H54 (cell line): Measurements from ENCODE around the gene TBXT.
"Not testable (repeated sequence)": the region's sequence is repeated elsewhere in the genome, so short reads cannot be mapped to it uniquely, and the experiment has no call there.

ENCODE experiments used
- DNase-seq: peaks from one replicate; pipeline ENCODE4 v3.0.0; 2011; ENCODE audit warnings: low spot score, mixed read lengths; ENCODE audit not compliant: insufficient read length
- FAIRE-seq: peaks from 3 replicates; lab custom pipeline; 2011; peaks lifted over from hg19 to GRCh38; lab: Jason Lieb, UNC
- POLR2A ChIP-seq: IDR thresholded peaks from 2 replicates; pipeline ENCODE4 v1.6.1; 2011; ENCODE audit warnings: low read depth, mild to moderate bottlenecking, low read length

TBXT gene

DNA sequence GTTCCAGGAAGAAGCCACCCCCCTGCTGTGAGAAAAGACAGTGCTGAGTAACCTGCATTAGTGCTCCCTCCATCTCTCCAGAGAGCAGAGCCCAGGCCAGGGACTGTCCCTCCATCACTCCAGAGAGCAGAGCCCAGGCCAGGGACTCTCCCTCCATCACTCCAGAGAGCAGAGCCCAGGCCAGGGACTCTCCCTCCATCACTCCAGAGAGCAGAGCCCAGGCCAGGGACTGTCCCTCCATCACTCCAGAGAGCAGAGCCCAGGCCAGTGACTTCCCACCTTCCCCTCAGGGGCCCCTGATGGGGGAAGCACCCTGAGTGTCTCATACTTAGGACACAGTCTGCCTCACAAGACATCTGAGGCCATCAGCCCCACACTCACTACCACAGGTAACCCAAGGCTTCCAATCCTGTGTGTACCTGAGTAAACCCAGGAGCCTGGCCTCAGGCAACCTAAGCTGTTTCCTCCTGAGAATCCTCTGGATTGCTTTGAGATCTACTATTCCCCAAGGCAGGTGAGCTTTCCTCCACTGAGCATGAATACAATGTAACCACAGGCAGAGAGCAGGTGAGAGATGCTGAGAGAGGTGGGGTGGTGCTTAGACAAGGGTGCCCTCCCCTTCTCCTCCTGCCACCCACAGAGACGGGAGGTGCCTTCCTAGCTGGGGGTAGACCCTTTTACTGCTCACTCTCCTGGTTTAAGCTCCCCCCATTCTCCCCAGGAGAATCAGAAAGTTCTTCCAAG lies 4.9 kb downstream of the TBXT start:
- TF ChIP-seq POLR2A, result no peak
- DNase-seq, result no peak
- no peak for FAIRE-seq

DNA sequence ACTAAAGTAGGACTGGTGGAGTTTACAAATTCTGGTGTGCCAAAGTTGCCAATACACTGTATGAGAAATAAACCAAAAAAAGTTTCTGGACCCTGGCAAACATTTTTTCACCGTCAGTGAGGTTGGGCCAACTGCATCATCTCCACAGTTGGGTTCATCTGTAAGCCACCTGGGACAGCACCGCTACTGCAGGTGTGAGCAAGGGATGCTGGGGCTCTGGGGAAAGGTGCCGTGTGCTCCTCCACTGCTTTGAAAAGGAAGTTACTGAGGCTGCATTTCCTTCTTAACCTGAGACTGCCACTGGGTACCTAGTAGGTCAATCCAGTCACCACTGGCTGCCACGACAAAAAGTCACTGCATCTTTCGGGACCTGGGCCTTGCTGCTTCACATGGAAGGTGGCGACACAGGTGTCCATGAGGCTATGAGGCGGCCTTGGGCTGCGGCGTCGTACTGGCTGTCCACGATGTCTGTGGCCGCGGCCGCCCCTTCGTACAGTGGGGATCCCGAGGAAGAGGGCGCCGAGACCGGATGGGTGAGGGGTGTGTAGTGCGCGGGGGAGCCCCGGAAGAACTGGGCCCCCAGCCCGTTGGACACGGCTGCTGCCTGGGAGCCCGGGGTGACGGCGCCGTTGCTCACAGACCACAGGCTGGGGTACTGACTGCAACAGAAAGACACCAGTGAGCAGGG lies 9.6 kb downstream of the TBXT start:
- DNase-seq (no peak), FAIRE-seq (no peak)
- TF ChIP-seq POLR2A, result no peak

GRCh38 chr6:166156942-166157341 lies 10.7 kb downstream of the TBXT start:
- TF ChIP-seq POLR2A, result no peak
- DNase-seq (no peak), FAIRE-seq (no peak)

DNA sequence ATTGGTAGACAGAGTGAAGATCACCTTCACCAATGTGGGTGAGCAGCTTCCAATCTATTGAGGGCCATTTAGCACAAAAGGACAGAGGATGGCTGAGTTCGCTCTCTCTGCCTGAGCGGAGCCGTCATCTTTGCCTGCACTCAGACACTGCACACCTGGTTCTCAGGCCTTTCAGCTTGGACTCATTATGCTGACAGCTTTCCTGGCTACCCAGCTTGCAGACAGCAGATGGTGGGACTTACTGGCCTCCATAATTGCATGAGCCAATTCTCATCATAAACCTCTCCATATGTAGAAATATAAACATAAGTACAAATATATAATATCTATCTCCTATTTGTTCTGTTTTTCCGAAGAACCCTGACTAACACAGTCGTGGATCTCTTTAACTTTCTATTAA lies 13.7 kb downstream of the TBXT start:
- DNase-seq (no peak), FAIRE-seq (no peak)
- no peak for TF ChIP-seq POLR2A

GRCh38 chr6:166152660-166153059 lies 15.0 kb downstream of the TBXT start:
- TF ChIP-seq POLR2A, result no peak
- DNase-seq (no peak), FAIRE-seq (no peak)

DNA sequence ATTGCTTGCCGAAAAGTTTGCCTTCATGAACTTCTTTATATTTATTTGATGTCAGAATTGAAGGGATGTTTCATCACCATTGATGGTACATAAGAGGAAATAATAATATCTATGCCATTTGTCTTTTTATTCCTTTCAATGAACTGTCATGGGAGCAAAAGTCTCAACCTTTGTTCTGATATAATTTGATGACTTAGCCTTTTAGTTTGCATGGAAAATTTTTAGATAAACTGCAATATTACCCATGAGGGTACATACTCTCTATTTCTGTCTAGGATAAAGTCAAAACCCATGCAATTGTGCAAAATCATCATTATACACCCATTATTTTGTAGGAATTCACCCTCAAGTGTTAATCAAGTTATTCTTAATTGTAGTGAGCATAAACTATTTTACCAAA lies 15.9 kb downstream of the TBXT start:
- TF ChIP-seq POLR2A, result no peak
- FAIRE-seq (no peak), DNase-seq (no peak)

DNA sequence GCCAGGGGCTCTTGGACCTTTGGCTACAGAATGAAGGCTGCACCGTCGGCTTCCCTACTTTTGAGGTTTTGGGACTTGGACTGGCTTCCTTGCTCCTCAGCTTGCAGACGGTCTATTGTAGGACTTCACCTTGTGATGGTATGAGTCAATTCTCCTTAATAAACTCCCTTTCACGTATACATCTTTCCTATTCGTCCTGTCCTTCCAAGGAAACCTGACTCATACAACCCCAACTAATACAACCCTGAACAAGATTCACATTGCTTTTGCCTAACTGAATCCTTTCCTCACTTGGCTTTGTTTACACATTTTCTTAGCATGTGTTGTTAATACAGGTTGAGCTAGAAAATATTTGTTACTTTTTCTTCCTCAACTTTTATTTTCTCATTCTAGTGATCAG lies 21.9 kb downstream of the TBXT start:
- FAIRE-seq (no peak), DNase-seq (no peak)
- no peak for TF ChIP-seq POLR2A

GRCh38 chr6:166143011-166143410 lies 24.6 kb downstream of the TBXT start:
- DNase-seq (no peak), FAIRE-seq (no peak)
- no peak for TF ChIP-seq POLR2A

GRCh38 chr6:166127624-166128472 lies 39.8 kb downstream of the TBXT start:
- no peak for FAIRE-seq
- TF ChIP-seq POLR2A, result no peak

DNA sequence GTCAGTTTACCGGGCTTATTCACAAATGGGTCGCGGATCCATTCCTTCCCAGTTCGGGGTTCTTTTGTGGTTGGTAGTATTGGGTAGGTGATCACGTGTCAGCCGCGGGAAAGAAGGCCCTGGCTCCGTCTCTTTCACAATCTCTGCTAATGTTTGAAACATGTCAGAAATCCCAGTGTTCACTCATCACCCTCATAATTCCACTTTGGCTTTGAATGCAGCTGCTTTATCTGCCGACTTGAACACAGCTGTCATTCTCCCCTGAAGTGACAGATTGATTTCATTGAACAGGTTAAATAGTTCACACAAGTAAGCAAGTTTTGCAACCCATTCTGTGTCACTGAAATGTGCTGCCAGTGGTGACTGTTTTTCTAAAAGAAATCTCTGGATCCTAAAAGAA lies 44.5 kb downstream of the TBXT start:
- DNase-seq, FAIRE-seq: not testable (repeated sequence)

More at GRCh38 chr6:166127624-166128472, 39.8 kb downstream of the TBXT start:
- no peak for DNase-seq

- FAIRE-seq (no peak), DNase-seq (no peak)
- TF ChIP-seq POLR2A, result no peak
Measured at GRCh38 chr6:166121726-166122125, 45.9 kb downstream of the TBXT start.

DNA sequence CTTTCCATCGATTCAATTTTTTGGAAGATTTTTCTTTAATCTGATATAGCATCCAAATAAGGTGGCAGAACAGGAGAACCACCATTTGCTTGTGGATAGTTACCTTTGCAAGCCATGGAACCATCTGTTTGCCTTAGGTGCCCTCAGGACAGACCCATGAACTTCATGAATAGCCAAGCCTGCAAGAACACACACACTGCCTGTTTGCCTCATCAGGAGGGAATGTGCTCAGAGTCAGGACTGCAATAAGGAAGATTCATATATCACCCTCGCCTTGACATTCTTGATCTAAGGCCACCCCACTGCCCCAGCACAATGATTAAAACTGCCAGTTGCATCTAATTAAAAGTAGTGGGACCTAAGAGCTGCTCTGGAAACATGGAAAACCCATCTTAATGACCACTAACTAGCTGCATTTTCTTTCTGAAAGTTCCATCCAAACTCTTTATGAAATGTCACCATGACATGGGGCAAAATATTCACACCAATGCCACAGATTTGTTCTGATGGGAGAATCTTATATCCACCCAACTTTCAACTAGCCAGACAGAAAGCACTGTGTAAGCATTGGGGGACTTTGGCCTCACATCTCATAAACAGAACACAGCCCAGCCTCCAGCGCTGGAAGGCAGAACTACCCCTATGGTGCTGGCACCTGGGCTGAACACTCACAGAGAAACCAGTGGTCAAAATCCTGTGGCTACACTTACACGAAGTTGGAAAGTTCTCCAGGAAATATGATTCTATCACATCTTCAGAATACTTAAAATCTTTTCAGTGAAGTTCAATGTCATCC lies 48.3 kb downstream of the TBXT start:
- DNase-seq (no peak), FAIRE-seq (no peak)
- TF ChIP-seq POLR2A, result no peak

DNA sequence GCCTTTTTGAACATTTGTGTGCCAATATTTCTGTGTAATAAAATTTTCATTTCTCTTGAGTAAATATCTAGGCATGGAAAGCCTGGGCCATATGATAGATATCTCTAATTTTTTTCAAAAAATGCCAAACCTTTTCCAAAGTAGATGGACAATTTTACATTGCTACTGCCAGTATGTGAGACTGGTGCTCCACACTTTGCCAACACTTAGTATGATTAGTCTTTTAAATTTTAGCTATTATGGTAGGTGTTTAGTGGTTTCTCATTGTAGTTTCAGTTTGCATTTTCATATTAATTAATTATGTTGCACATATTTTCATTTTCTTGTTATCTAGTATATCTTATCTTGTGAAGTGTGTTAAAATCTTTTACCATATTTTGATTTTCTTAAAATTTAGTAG lies 52.0 kb downstream of the TBXT start:
- TF ChIP-seq POLR2A, result no peak
- DNase-seq, result no peak
- no peak for FAIRE-seq

DNA sequence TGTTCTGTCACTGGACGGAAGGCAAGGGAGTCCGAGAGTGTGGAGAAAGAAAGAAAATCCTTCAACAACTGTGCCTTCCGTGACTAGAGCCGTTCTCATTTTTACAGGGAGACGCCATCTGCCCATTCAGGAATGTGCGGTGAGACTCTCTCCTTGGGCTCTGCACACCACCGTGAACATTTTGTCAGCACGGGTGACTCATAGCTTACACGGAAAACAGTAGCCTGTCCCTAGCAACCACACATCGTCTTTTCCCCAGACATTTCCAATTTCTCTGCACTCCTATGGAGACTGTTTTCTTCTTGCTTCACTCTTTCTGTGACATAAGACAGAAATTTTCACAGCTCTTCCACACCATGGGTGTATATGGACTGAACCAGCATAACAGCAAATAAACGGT lies 55.1 kb downstream of the TBXT start:
- no peak for TF ChIP-seq POLR2A
- DNase-seq, result peak; percentile 51
- peak; percentile 38 for FAIRE-seq
